H9 (cell line): ENCODE results near the gene PARD6G. TPM values are rescaled to one million over a fixed set of nuclear protein-coding genes. Genes with fewer than 3 reads are reported as not detected.

Experiments
- DNase-seq: peaks from one replicate; pipeline ENCODE4 v3.0.0-alpha.2; 2017
- H2AFZ ChIP-seq: one replicate; pipeline ENCODE4 v1.6.1; 2013; ENCODE audit warnings: mild to moderate bottlenecking, low read length, control low read depth, moderate library complexity
- H2AK5ac ChIP-seq: 2 replicates; pipeline ENCODE4 v1.6.1; 2013; ENCODE audit warnings: low read length, control low read depth, mixed read lengths; ENCODE audit not compliant: insufficient read length
- H2BK120ac ChIP-seq: one replicate; pipeline ENCODE4 v1.6.1; 2013; ENCODE audit warnings: low read depth, mild to moderate bottlenecking, low read length, control low read depth, inconsistent platforms; ENCODE audit not compliant: poor library complexity, severe bottlenecking
- H2BK12ac ChIP-seq: 2 replicates; pipeline ENCODE4 v1.6.1; 2013; ENCODE audit warnings: low read length, control low read depth, mixed read lengths, low read depth; ENCODE audit not compliant: insufficient read length
- H2BK15ac ChIP-seq: 2 replicates; pipeline ENCODE4 v1.6.1; 2013; ENCODE audit warnings: low read depth, low read length, control low read depth
- H2BK20ac ChIP-seq: one replicate; pipeline ENCODE4 v1.6.1; 2013; ENCODE audit warnings: low read depth, mild to moderate bottlenecking, low read length, control low read depth, inconsistent platforms; ENCODE audit not compliant: poor library complexity, severe bottlenecking
- H2BK5ac ChIP-seq: 2 replicates; pipeline ENCODE4 v1.6.1; 2013; ENCODE audit warnings: low read length, control low read depth, mixed read lengths; ENCODE audit not compliant: insufficient read length
- H3K14ac ChIP-seq: 2 replicates; pipeline ENCODE4 v1.6.1; 2013; ENCODE audit warnings: low read length, control low read depth; ENCODE audit not compliant: insufficient read depth
- H3K18ac ChIP-seq: 2 replicates; pipeline ENCODE4 v1.6.1; 2013; ENCODE audit warnings: low read depth, mild to moderate bottlenecking, mixed read lengths, low read length, control low read depth; ENCODE audit not compliant: insufficient read length
- H3K23ac ChIP-seq: 2 replicates; pipeline ENCODE4 v1.6.1; 2013; ENCODE audit warnings: low read length, control low read depth, mixed read lengths, low read depth; ENCODE audit not compliant: insufficient read length
- H3K23me2 ChIP-seq: 2 replicates; pipeline ENCODE4 v1.6.1; 2013; ENCODE audit warnings: low read depth, mild to moderate bottlenecking, mixed read lengths, low read length, control low read depth; ENCODE audit not compliant: insufficient read length, poor library complexity, severe bottlenecking
- H3K27ac ChIP-seq: 2 replicates; pipeline ENCODE4 v1.5.1; 2013; ENCODE audit warnings: low read length, control low read depth, mixed read lengths, low read depth; ENCODE audit not compliant: insufficient read length
- H3K27me3 ChIP-seq: 2 replicates; pipeline ENCODE4 v1.6.1; 2013; ENCODE audit warnings: low read length, control low read depth, inconsistent platforms; ENCODE audit not compliant: insufficient read depth
- H3K4ac ChIP-seq: 2 replicates; pipeline ENCODE4 v1.6.1; 2013; ENCODE audit warnings: low read depth, mild to moderate bottlenecking, control low read depth, inconsistent platforms, low read length, moderate library complexity
- H3K4me1 ChIP-seq: 2 replicates; pipeline ENCODE4 v1.6.1; 2013; ENCODE audit warnings: low read length, control low read depth, inconsistent platforms; ENCODE audit not compliant: insufficient read depth
- H3K4me2 ChIP-seq: 2 replicates; pipeline ENCODE4 v1.6.1; 2013; ENCODE audit warnings: low read length, control low read depth, mixed read lengths; ENCODE audit not compliant: insufficient read length, insufficient read depth
- H3K56ac ChIP-seq: 2 replicates; pipeline ENCODE4 v1.6.1; 2013; ENCODE audit warnings: low read depth, mild to moderate bottlenecking, mixed read lengths, low read length, control low read depth; ENCODE audit not compliant: insufficient read length
- H3K79me1 ChIP-seq: 2 replicates; pipeline ENCODE4 v1.6.1; 2013; ENCODE audit warnings: low read depth, mild to moderate bottlenecking, moderate library complexity, low read length, control low read depth, inconsistent platforms; ENCODE audit not compliant: insufficient read depth, poor library complexity, severe bottlenecking
- H3K79me2 ChIP-seq: 2 replicates; pipeline ENCODE4 v1.6.1; 2013; ENCODE audit warnings: low read length, control low read depth, inconsistent platforms; ENCODE audit not compliant: insufficient read depth
- H3K9ac ChIP-seq: 2 replicates; pipeline ENCODE4 v1.6.1; 2013; ENCODE audit warnings: low read length, control low read depth, mixed read lengths; ENCODE audit not compliant: insufficient read length; ENCODE audit errors: extremely low read depth
- H3K9me3 ChIP-seq: one replicate; pipeline ENCODE4 v1.6.1; 2013; ENCODE audit warnings: low read depth, low read length, inconsistent platforms; ENCODE audit not compliant: control insufficient read depth
- H3T11ph ChIP-seq: one replicate; pipeline ENCODE4 v1.6.1; 2013; ENCODE audit warnings: mild to moderate bottlenecking, low read length, control low read depth, inconsistent platforms
- H4K20me1 ChIP-seq: one replicate; pipeline ENCODE4 v1.6.1; 2013; ENCODE audit not compliant: control insufficient read depth, insufficient read length, insufficient read depth
- H4K5ac ChIP-seq: 2 replicates; pipeline ENCODE4 v1.6.1; 2013; ENCODE audit warnings: low read depth, mild to moderate bottlenecking, mixed read lengths, low read length, control low read depth; ENCODE audit not compliant: insufficient read length
- H4K8ac ChIP-seq: replicated peaks from 2 replicates; pipeline ENCODE4 v1.6.1; 2013; ENCODE audit warnings: low read length, control low read depth, mixed read lengths, low read depth; ENCODE audit not compliant: insufficient read length
- H4K91ac ChIP-seq: 2 replicates; pipeline ENCODE4 v1.6.1; 2013; ENCODE audit warnings: low read depth, mild to moderate bottlenecking, moderate library complexity, mixed read lengths, low read length, control low read depth; ENCODE audit not compliant: insufficient read length
- H3K27ac Mint-ChIP-seq, 3 experiments: 2 replicates in 2 of 3; 3 replicates in 1 of 3; pipeline ENCODE4 v1.8.0; 2020 to 2021; ENCODE audit warnings: mixed read lengths in 3 of 3, mild to moderate bottlenecking in 1 of 3, moderate library complexity in 1 of 3
- H3K27me3 Mint-ChIP-seq: 2 replicates; pipeline ENCODE4 v1.8.0; 2021; ENCODE audit warnings: low read depth, mild to moderate bottlenecking, moderate library complexity, mixed read lengths
- H3K36me3 Mint-ChIP-seq, 3 experiments: 2 replicates in 2 of 3; 3 replicates in 1 of 3; pipeline ENCODE4 v1.8.0; 2020 to 2021; ENCODE audit warnings: low read depth in 3 of 3, mixed read lengths in 3 of 3; ENCODE audit not compliant: insufficient read depth in 1 of 3
- H3K4me1 Mint-ChIP-seq, 2 experiments: 2 replicates each; pipeline ENCODE4 v1.8.0; 2020; ENCODE audit warnings: mixed read lengths in 2 of 2
- H3K4me3 Mint-ChIP-seq, 2 experiments: 2 replicates in 1 of 2; 3 replicates in 1 of 2; pipeline ENCODE4 v1.8.0; 2020 to 2021; ENCODE audit warnings: mild to moderate bottlenecking in 2 of 2, mixed read lengths in 2 of 2, moderate library complexity in 1 of 2
- H3K9me3 Mint-ChIP-seq, 2 experiments: 2 replicates in 1 of 2; 3 replicates in 1 of 2; pipeline ENCODE4 v1.8.0; 2020; ENCODE audit warnings: mild to moderate bottlenecking in 2 of 2, mixed read lengths in 2 of 2, moderate library complexity in 1 of 2
- total RNA-seq: library from RNA; stranded (reverse); gene quantifications from 2 replicates; pipeline ENCODE4 v1.2.1, GENCODE V29; 2021
- TF ChIP-seq, protein P1 (sequence below): fragments of 200-600 bp; sonication (generic); conservative IDR thresholded peaks from 3 replicates; pipeline ENCODE4 v1.8.0; 2021; ENCODE audit warnings: antibody characterized with exemption, mild to moderate bottlenecking

PARD6G gene
- total RNA-seq, 1 experiment from 2014 or later, result 11.2 TPM

- Histone ChIP-seq H3K23me2 (no peaks in the 10 kb centered on the region), H4K20me1 (no peaks in the 10 kb centered on the region)
- TF ChIP-seq, protein P1, sequence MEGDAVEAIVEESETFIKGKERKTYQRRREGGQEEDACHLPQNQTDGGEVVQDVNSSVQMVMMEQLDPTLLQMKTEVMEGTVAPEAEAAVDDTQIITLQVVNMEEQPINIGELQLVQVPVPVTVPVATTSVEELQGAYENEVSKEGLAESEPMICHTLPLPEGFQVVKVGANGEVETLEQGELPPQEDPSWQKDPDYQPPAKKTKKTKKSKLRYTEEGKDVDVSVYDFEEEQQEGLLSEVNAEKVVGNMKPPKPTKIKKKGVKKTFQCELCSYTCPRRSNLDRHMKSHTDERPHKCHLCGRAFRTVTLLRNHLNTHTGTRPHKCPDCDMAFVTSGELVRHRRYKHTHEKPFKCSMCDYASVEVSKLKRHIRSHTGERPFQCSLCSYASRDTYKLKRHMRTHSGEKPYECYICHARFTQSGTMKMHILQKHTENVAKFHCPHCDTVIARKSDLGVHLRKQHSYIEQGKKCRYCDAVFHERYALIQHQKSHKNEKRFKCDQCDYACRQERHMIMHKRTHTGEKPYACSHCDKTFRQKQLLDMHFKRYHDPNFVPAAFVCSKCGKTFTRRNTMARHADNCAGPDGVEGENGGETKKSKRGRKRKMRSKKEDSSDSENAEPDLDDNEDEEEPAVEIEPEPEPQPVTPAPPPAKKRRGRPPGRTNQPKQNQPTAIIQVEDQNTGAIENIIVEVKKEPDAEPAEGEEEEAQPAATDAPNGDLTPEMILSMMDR, result no peak
These were observed 123.2 kb downstream of the PARD6G start for GRCh38 chr18:80124131-80124530.

More at GRCh38 chr18:80124131-80124530, 123.2 kb downstream of the PARD6G start:
- no peak overlapping the region for H2BK5ac ChIP-seq
- H3K9me3 ChIP-seq, result no peaks in the 10 kb centered on the region
- Mint-ChIP-seq H3K27ac (peak overlapping the region; percentile 2 to 53 (median 23); a peak in 3 of 7 replicates), H3K4me3 (no peak overlapping the region), H3K36me3 (peaks cover 51 to 63% (median 60%) of the 10 kb centered on the region in 3 experiments), H3K9me3 (no peaks in the 10 kb centered on the region; a peak in 1 of 5 replicates), H3K4me1 (peaks cover 46 to 60% of the 10 kb centered on the region in 2 experiments), H3K27me3 (no peaks in the 10 kb centered on the region)
- H3K79me1 ChIP-seq, result peaks cover 12% of the 10 kb centered on the region
- H3K4ac ChIP-seq, result no peak overlapping the region
- no peak overlapping the region for H3K18ac ChIP-seq
- H3K4me1 ChIP-seq, result 0 out of 2 replicates have a peak, but pooled peaks cover 3% of the 10 kb centered on the region
- H3K27ac ChIP-seq, result no peak overlapping the region
- H4K8ac ChIP-seq, result no peak overlapping the region
- no peak overlapping the region for H3K56ac ChIP-seq
- H4K5ac ChIP-seq, result no peak overlapping the region
- H2BK12ac ChIP-seq, result no peak overlapping the region
- H3K23ac ChIP-seq, result no peak overlapping the region
- H2BK15ac ChIP-seq, result no peak overlapping the region
- no peaks in the 10 kb centered on the region for H3K27me3 ChIP-seq
- H2AK5ac ChIP-seq, result no peak overlapping the region
- DNase-seq, result no peak
- no peak overlapping the region for H3K14ac ChIP-seq
- H3T11ph ChIP-seq, result no peak overlapping the region
- H3K9ac ChIP-seq, result no peak overlapping the region
- no peak overlapping the region for H2BK20ac ChIP-seq
- H3K4me2 ChIP-seq, result no peak overlapping the region
- H2BK120ac ChIP-seq, result no peak overlapping the region
- no peak overlapping the region for H4K91ac ChIP-seq
- H2AFZ ChIP-seq, result no peak overlapping the region
- H3K79me2 ChIP-seq, result peaks cover 31% of the 10 kb centered on the region; the same call in 1 of the 2 replicates
